ENCODE measurements around the gene GALNT15.

DNA sequence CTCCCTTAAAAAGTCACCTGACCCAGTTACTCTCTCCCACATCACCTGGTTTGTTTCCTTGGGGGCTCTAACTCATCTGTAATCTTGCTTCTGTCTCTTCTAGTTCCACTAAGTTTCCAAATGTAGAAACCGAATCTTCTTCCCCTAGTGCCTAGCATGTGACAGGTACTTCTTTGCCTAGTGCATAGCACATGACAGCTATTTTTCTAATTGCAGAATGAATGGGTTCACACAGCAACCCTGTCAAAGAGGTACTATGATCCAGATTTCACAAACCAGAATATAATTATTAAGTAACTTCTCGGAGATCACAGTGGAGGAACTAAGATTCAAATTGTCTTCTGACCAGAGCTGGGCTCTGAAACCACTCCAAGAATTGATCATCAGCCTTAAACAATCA lies 82.8 kb downstream of the GALNT15 start:
- TF ChIP-seq NFIC (IDR thresholded peaks at IDR 0.05) (no peak), CEBPB (IDR thresholded peaks at IDR 0.05) (no peak), FOXM1 (IDR thresholded peaks at IDR 0.05; ENCODE audit: borderline replicate concordance, low read depth) (no peak), REST (IDR thresholded peaks at IDR 0.05; ENCODE audit: low read depth) (no peak), TCF12 (IDR thresholded peaks at IDR 0.05; ENCODE audit: low read depth) (no peak), MAX (IDR thresholded peaks at IDR 0.05) (no peak), TAF1 (IDR thresholded peaks at IDR 0.05; ENCODE audit: low read depth) (no peak), YY1 (IDR thresholded peaks at IDR 0.05; ENCODE audit: low read depth) (no peak), EGR1 (IDR thresholded peaks at IDR 0.05) (no peak), TEAD4 (IDR thresholded peaks at IDR 0.05) (no peak), RAD21 (IDR thresholded peaks at IDR 0.05; ENCODE audit: low read depth) (no peak), EP300 (IDR thresholded peaks at IDR 0.05; ENCODE audit: borderline replicate concordance) (no peak)
- TF ChIP-seq, protein P1, sequence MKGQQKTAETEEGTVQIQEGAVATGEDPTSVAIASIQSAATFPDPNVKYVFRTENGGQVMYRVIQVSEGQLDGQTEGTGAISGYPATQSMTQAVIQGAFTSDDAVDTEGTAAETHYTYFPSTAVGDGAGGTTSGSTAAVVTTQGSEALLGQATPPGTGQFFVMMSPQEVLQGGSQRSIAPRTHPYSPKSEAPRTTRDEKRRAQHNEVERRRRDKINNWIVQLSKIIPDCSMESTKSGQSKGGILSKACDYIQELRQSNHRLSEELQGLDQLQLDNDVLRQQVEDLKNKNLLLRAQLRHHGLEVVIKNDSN (IDR thresholded peaks at IDR 0.05) = no peak

All from Ishikawa (cell line).